Left ventricle myocardium inferior (tissue), 1 donor: ENCODE data around the gene FNDC3A. TPM values are rescaled to one million over a fixed set of nuclear protein-coding genes. Genes with fewer than 3 reads are reported as not detected.

Experiments used
- DNase-seq: peaks from one replicate; pipeline ENCODE4 v3.0.0-alpha.2; 2020
- H3K27ac ChIP-seq: fragments of 200-600 bp; replicated peaks from 2 replicates; pipeline ENCODE4 v1.8.0; 2021
- H3K27me3 ChIP-seq: fragments of 200-600 bp; 2 replicates; pipeline ENCODE4 v1.8.0; 2021; ENCODE audit warnings: low read depth
- H3K36me3 ChIP-seq: fragments of 200-600 bp; 2 replicates; pipeline ENCODE4 v1.8.0; 2021
- H3K4me1 ChIP-seq: fragments of 200-600 bp; 2 replicates; pipeline ENCODE4 v1.8.0; 2021
- H3K4me3 ChIP-seq: fragments of 200-600 bp; 2 replicates; pipeline ENCODE4 v1.8.0; 2021; ENCODE audit warnings: mild to moderate bottlenecking, moderate library complexity
- H3K9me3 ChIP-seq: fragments of 200-600 bp; replicated peaks from 2 replicates; pipeline ENCODE4 v1.8.0; 2021
- intact Hi-C: fragments of 100-400 bp; cut with micrococcal nuclease; formaldehyde crosslinking; loops from one replicate; pipeline ENCODE4 v1.11.0; 2022
- total RNA-seq: library from RNA; stranded (reverse); fragmentation: NEBNext Ultra II Directional; extraction: Animal tissue kit (Norgen Biotek cat#: 25700); gene quantifications from one replicate; pipeline ENCODE4 v1.2.1, GENCODE V29; 2021
- TF ChIP-seq, protein P1 (sequence below): fragments of 200-600 bp; IDR thresholded peaks from 2 replicates; pipeline ENCODE4 v1.8.0; 2021; ENCODE audit warnings: antibody characterized with exemption, mild to moderate bottlenecking, borderline replicate concordance
- donor health status: DM: no; HTN: yes; CAD: no; lungs with severe emphysema.

The FNDC3A gene
- total RNA-seq, 1 donor from 2014 or later, result 18.9 TPM

DNA sequence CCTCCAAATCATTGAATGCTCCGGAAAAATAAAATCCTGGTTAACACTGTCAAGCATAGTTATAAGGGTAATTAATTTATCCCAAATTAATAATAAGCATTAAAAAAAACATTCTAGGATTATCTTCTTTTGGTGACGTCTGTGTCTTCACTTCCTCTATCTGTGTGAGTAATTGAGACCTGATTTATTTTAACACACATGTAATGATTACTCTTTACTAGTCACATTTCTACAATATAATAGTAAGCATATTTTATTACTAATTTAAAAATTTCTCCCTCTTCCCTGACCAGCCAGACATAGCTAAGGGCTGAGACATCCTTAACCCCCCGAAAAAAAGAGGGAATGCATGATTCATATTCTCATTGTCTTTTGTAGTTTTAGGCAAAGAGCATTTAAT, 2.3 kb downstream of the FNDC3A start:
- H3K27ac ChIP-seq, result no peak overlapping the region
- DNase-seq, result no peak
- peaks cover 16% of the 10 kb centered on the region for H3K9me3 ChIP-seq
- no peaks in the 10 kb centered on the region for H3K27me3 ChIP-seq
- TF ChIP-seq, protein P1, sequence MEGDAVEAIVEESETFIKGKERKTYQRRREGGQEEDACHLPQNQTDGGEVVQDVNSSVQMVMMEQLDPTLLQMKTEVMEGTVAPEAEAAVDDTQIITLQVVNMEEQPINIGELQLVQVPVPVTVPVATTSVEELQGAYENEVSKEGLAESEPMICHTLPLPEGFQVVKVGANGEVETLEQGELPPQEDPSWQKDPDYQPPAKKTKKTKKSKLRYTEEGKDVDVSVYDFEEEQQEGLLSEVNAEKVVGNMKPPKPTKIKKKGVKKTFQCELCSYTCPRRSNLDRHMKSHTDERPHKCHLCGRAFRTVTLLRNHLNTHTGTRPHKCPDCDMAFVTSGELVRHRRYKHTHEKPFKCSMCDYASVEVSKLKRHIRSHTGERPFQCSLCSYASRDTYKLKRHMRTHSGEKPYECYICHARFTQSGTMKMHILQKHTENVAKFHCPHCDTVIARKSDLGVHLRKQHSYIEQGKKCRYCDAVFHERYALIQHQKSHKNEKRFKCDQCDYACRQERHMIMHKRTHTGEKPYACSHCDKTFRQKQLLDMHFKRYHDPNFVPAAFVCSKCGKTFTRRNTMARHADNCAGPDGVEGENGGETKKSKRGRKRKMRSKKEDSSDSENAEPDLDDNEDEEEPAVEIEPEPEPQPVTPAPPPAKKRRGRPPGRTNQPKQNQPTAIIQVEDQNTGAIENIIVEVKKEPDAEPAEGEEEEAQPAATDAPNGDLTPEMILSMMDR, result no peak
- peak overlapping the region; percentile 89 for H3K4me3 ChIP-seq
- H3K4me1 ChIP-seq, result peaks cover 68% of the 10 kb centered on the region
- intact Hi-C loops, result no loop called here
- no peaks in the 10 kb centered on the region for H3K36me3 ChIP-seq

DNA sequence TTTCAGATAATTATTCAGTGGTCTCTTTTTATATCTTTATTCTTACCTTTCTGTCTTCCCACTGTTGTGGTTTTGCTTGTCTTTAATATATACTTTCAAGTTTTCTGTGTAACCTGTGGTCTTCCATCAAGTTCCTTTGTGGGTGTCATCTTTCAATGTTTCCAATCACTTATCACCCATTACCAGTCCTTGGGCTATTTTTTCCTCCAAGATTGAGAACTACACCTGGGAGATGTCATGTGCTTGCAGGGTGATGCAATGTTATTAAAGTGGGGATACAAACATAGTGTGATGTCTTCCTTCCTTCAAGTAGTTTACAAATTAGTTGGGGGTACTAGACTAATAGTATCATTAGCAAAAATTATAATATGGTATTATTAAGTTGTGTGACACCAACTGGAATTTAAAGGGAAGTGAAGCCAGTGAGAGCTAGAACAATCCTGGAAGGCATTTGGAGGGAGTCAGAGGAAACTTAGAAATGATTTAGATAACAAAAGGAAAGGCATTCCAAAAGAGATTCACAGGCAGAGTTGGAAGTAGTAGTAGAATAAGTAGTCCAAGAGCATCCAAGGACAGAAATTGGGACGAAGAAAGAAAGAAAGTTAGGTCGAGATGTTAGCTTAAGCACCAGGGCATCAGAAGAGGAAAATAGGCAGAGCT, 3.4 kb downstream of the FNDC3A start:
- H3K27ac ChIP-seq, result no peak overlapping the region
- H3K36me3 ChIP-seq, result no peaks in the 10 kb centered on the region
- peaks cover 78% of the 10 kb centered on the region for H3K4me1 ChIP-seq
- H3K27me3 ChIP-seq, result no peaks in the 10 kb centered on the region
- no peak overlapping the region for H3K4me3 ChIP-seq
- TF ChIP-seq, protein P1, result no peak
- peaks cover 5% of the 10 kb centered on the region for H3K9me3 ChIP-seq
- no peak for DNase-seq
- intact Hi-C loops, result no loop called here

DNA sequence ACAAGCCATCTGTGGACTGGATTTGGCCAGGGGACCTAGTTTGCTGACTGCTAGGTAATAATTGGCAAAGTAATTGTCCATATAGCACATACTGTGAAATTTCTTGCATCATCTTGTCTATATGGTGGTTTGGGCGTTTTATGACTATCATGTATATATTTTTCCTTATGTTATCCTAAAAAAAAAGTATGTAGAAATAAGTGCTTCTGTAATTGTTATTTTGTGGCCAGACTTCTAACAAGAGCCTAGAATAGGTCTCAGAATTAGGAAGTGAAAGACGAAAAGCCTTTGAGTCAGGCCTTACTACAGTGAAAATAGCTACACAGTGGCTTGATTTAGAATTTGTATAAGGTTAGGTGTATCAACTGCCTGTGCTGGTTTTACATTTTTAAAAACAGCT, 4.2 kb downstream of the FNDC3A start:
- Histone ChIP-seq H3K4me1 (peaks cover 73% of the 10 kb centered on the region), H3K27me3 (no peaks in the 10 kb centered on the region), H3K27ac (peak overlapping the region; percentile 1), H3K9me3 (no peaks in the 10 kb centered on the region), H3K36me3 (no peaks in the 10 kb centered on the region), H3K4me3 (no peak overlapping the region)
- TF ChIP-seq, protein P1, result no peak
- DNase-seq, result no peak
- intact Hi-C loops, result no loop called here

DNA sequence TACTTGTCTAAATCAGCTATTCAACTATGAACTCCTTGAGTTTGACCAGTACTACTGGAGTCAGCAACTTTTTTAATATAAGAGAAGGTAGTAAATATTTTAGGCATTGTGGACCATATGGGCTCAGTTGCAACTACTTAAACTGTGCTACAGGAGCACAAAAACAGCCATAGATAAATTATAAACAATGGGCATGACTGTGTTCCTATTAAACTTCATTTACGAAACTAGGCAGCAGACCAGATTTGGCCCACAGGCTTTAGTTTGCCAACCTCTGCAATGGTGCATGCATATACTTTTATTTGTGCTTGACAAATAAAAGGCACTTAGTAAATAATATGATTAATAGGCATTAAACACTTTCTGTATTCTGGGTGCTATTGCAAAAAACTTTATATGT, 7.6 kb downstream of the FNDC3A start:
- no peaks in the 10 kb centered on the region for H3K27me3 ChIP-seq
- H3K9me3 ChIP-seq, result no peaks in the 10 kb centered on the region
- DNase-seq, result no peak
- TF ChIP-seq, protein P1, result no peak
- intact Hi-C loops, result no loop called here
- H3K36me3 ChIP-seq, result no peaks in the 10 kb centered on the region
- H3K4me1 ChIP-seq, result peaks cover 45% of the 10 kb centered on the region
- H3K4me3 ChIP-seq, result peak overlapping the region; percentile 0
- no peak overlapping the region for H3K27ac ChIP-seq

DNA sequence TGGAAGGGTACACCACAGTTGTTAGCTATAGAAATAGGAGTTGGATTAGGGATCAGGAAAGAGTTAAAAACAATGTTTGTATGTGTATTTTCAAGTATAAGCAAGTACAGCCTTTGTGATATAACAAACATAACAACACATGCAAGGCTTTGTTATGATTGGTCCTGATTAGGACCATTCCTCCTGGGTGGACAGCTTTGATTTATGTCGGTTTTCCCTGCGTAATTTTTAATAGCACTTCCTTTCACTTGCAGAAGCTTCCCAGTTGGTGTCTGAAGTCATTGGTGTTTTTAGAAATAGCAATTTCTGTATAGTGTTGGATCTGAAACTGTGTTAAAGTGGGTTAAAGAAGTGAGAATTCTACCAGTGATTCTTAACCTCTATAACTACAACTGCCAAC, 10.0 kb downstream of the FNDC3A start:
- H3K4me3 ChIP-seq, result no peak overlapping the region
- peaks cover 28% of the 10 kb centered on the region for H3K4me1 ChIP-seq
- peaks cover 1% of the 10 kb centered on the region for H3K36me3 ChIP-seq
- intact Hi-C loops, result no loop called here
- no peak for DNase-seq
- TF ChIP-seq, protein P1, result no peak
- H3K27me3 ChIP-seq, result no peaks in the 10 kb centered on the region
- peaks cover 7% of the 10 kb centered on the region for H3K9me3 ChIP-seq
- H3K27ac ChIP-seq, result no peak overlapping the region
